ENCODE data around the gene SFRP2. TPM values are rescaled to one million over a fixed set of nuclear protein-coding genes. Genes with fewer than 3 reads are reported as not detected.
A peak's percentile ranks its signal among the peaks of the same experiment; 100 is the strongest.

SFRP2 gene
- not detected in 2 replicates for total RNA-seq
- polyA plus RNA-seq (2012), result not detected

GRCh38 chr4:153788413-153789276 lies at the start of gene SFRP2:
SFRP2 (minus strand) TSS chr4:153789083; CDS start chr4:153788835, 248 bp downstream.
- DNase-seq (ENCODE audit: low read depth), result peak; percentile 25

GRCh38 chr4:153838564-153838963 lies 49.7 kb upstream of the SFRP2 start:
- no peak for DNase-seq (ENCODE audit: low read depth)

GRCh38 chr4:153834901-153835300 lies 46.0 kb upstream of the SFRP2 start:
- DNase-seq (ENCODE audit: low read depth), result no peak

GRCh38 chr4:153832720-153833287 lies 43.9 kb upstream of the SFRP2 start:
- DNase-seq (ENCODE audit: low read depth), result no peak

GRCh38 chr4:153832054-153832453 lies 43.2 kb upstream of the SFRP2 start:
- DNase-seq (ENCODE audit: low read depth), result no peak

- DNase-seq (ENCODE audit: low read depth), result no peak
Observed at GRCh38 chr4:153831245-153831644, 42.4 kb upstream of the SFRP2 start.

GRCh38 chr4:153825691-153826090 lies 36.8 kb upstream of the SFRP2 start:
- DNase-seq (ENCODE audit: low read depth), result no peak

GRCh38 chr4:153825126-153825525 lies 36.2 kb upstream of the SFRP2 start:
- no peak for DNase-seq (ENCODE audit: low read depth)

GRCh38 chr4:153824501-153824900 lies 35.6 kb upstream of the SFRP2 start:
- no peak for DNase-seq (ENCODE audit: low read depth)

GRCh38 chr4:153823483-153823882 lies 34.6 kb upstream of the SFRP2 start:
- no peak for DNase-seq (ENCODE audit: low read depth)

GRCh38 chr4:153822316-153822715 lies 33.4 kb upstream of the SFRP2 start:
- DNase-seq (ENCODE audit: low read depth), result no peak

- DNase-seq (ENCODE audit: low read depth), result no peak
Observed at GRCh38 chr4:153817466-153817865, 28.6 kb upstream of the SFRP2 start.

- no peak for DNase-seq (ENCODE audit: low read depth)
Observed at GRCh38 chr4:153816542-153816941, 27.7 kb upstream of the SFRP2 start.

GRCh38 chr4:153814789-153815188 lies 25.9 kb upstream of the SFRP2 start:
- DNase-seq (ENCODE audit: low read depth), result no peak

GRCh38 chr4:153809916-153810810 lies 21.3 kb upstream of the SFRP2 start:
- DNase-seq (ENCODE audit: low read depth), result peak; percentile 78

- no peak for DNase-seq (ENCODE audit: low read depth)
Observed at GRCh38 chr4:153809307-153809706, 20.4 kb upstream of the SFRP2 start.

- DNase-seq (ENCODE audit: low read depth), result no peak
Observed at GRCh38 chr4:153808175-153808574, 19.3 kb upstream of the SFRP2 start.

GRCh38 chr4:153806073-153806472 lies 17.2 kb upstream of the SFRP2 start:
- DNase-seq (ENCODE audit: low read depth), result no peak

- DNase-seq (ENCODE audit: low read depth), result peak; percentile 57
Observed at GRCh38 chr4:153804722-153805121, 15.8 kb upstream of the SFRP2 start.

GRCh38 chr4:153799694-153800074 lies 10.8 kb upstream of the SFRP2 start:
- DNase-seq (ENCODE audit: low read depth), result no peak

GRCh38 chr4:153798901-153799693 lies 10.2 kb upstream of the SFRP2 start:
- DNase-seq (ENCODE audit: low read depth), result no peak
